Left colon (tissue), 2 donors: ENCODE measurements around the gene IPO11. TPM values are rescaled to one million over a fixed set of nuclear protein-coding genes. Genes with fewer than 3 reads are reported as not detected.
"Not testable (repeated sequence)": the region's sequence is repeated elsewhere in the genome, so short reads cannot be mapped to it uniquely, and the experiment has no call there.

ENCODE experiments used
- ATAC-seq: fragments of 200-7000 bp; cut with Tn5 transposase; one replicate; pipeline ENCODE4 v1.9.1; 2020; ENCODE audit warnings: mild to moderate bottlenecking, moderate library complexity
- DNase-seq, 2 donors: peaks; one replicate each; pipeline ENCODE4 v3.0.0-alpha.2; 2020
- intact Hi-C, 2 donors: fragments of 100-400 bp; cut with DNase I in 1 of 2; cut with micrococcal nuclease in 1 of 2; formaldehyde crosslinking; loops; one replicate each; pipeline versions ENCODE4 v1.11.2 to v1.14.0; 2022; cut with DNase I, micrococcal nuclease
- total RNA-seq, 2 donors: library from RNA; stranded (reverse); fragmentation: NEBNext Ultra II Directional; extraction: Animal tissue kit (Norgen Biotek cat#: 25700); gene quantifications; one replicate each; pipeline ENCODE4 v1.2.1, GENCODE V29; 2021
- donor health status: DM: no; HTN: no; CAD: no.
- donor health status: DM: yes; HTN: yes; CAD: no.

The IPO11 gene
- total RNA-seq, 2 donors from 2014 or later, result 18.0 to 18.8 TPM

DNA sequence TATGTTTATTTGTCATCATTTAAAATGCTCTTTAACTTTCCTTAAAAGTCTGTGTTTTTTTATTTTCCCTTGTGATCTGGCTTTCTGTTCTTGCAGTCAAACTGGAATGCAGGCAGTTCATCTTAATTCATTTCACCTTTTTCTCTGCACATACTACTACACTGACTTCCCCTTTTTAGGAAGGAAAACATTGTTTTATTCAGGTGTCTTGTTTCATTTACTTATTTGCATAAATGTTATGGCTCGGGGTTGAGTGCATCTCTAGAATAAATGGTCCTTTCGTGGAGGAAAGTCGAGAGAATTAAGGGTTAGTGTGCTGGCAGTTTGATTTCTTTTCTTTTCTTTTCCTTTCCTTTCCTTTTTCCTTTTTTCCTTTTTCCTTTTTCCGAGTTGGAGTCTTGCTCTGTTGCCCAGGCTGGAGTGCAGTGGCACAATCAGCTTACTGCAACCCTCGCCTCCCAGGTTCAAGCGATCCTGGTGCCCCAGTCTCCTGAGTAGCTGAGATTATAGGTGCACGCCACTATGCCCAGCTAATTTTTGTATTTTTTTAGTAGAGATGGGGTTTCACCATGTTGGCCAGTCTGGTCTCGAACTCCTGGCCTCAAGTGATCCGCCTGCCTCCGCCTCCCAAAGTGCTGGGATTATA lies 90.0 kb downstream of the IPO11 start:
- DNase-seq (no peak), ATAC-seq (no peak)
- intact Hi-C loops, result no loop called here

DNA sequence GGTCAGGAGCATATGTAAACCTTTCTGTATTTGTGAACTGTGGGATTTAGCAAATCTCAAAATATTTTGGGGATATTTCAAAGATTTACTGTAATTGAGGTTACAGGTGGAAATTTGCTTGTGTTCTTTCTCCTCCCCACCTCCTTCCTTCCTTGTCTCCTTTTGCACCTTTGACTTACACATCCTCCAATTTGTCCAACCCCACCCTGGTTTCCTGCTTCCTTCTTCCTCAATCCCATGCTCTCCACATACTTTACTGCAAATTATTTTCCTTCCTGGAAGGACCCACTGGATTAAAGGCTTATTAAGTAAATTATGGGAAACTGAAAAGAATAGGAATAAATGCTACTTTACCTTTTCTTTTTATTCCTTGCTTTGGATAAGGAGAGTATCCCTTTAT lies 91.6 kb downstream of the IPO11 start:
- no peak for DNase-seq
- peak; percentile 76 for ATAC-seq

DNA sequence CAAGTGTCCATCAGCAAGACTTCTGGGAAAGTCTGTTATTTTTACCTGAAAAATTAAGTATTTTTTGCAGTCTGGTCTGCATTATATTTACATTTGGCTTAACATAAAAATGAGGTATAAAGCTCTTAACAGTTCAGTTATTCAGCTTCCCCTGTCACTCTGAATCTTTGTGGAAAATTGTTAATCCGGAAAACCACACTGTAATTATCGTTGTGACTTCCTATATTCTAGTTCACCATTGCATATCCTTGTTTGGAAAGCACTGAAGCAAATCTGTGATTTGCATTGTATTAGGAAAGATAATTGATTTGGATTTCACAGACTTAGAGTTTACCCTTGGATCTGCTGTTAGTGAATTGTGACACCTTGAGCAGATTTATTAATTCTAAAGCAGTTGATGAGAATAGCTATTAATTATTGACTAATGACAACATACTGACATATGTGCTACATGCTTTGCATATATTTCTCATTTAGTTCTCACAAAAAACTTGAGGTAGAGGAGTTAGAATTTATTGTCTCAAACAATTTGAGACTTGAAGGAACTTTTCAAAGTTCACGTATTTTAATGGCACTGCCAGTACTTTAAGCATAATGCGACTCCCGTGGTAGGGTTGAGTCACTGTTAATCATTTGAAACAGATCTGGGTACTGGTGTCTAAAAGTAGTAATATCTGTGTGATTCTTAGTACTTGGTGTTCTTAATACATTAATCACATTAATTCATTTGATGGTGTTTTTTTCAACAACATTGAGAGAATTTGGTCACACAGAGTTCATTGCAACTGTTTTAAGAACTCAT lies 94.3 kb downstream of the IPO11 start:
- ATAC-seq (no peak), DNase-seq (no peak)
- intact Hi-C loops, result no loop called here

More for the DNA sequence above, 91.6 kb downstream of the IPO11 start:
- intact Hi-C loops, result no loop called here

DNA sequence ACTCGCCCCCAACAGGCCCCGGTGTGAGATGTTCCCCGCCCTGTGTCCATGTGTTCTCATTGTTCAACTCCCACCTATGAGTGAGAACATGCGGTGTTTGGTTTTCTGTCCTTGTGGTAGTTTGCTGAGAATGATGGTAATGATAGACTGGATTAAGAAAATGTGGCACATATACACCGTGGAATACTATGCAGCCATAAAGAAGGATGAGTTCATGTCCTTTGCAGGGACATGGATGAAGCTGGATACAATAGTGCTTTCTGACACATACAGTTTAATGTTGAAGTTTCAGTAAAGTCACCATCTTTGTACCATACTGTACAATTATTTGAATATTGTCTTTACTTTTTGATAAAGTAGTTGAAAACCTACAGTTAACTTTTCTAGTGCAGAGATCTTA lies 96.2 kb downstream of the IPO11 start:
- DNase-seq, ATAC-seq, intact Hi-C loops: not testable (repeated sequence)

- intact Hi-C loops, result no loop called here
- no peak for DNase-seq
Measured at GRCh38 chr5:62509806-62510205, 97.2 kb downstream of the IPO11 start.

DNA sequence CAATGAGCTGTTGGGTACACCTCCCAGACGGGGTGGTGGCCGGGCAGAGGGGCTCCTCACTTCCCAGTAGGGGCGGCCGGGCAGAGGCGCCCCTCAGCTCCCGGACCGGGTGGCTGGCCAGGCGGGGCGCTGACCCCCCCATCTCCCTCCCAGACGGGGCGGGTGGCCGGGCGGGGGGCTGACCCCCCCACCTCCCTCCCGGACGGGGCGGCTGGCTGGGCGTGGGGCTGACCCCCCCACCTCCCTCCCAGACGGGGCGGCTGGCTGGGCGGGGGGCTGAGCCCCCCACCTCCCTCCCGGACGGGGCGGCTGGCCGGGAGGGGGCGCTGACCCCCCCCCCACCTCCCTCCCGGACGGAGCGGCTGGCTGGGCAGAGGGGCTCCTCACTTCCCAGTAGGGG lies 100.5 kb downstream of the IPO11 start:
- intact Hi-C loops, DNase-seq, ATAC-seq: not testable (repeated sequence)

More at GRCh38 chr5:62509806-62510205, 97.2 kb downstream of the IPO11 start:
- no peak for ATAC-seq

- no peak for ATAC-seq
- DNase-seq, result no peak
- intact Hi-C loops, result no loop called here
Measured at GRCh38 chr5:62514510-62515119, 102.1 kb downstream of the IPO11 start.

DNA sequence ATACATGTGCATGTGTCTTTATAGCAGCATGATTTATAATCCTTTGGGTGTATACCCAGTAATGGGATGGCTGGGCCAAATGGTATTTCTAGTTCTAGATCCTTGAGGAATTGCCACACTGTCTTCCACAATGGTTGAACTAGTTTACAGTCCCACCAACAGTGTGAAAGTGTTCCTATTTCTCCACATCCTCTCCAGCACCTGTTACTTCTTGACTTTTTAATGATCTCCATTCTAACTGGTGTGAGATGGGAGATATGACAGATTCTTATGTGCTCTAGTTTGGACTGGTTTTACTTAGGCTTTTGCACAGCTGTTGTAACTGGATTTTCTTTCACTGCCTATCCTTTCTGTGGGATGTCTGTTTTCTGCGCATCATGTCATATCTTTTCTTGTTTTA lies 108.2 kb downstream of the IPO11 start:
- ATAC-seq, intact Hi-C loops, DNase-seq: not testable (repeated sequence)

GRCh38 chr5:62521319-62521718 lies 108.8 kb downstream of the IPO11 start:
- ATAC-seq (no peak), DNase-seq (no peak)
- intact Hi-C loops, result no loop called here

DNA sequence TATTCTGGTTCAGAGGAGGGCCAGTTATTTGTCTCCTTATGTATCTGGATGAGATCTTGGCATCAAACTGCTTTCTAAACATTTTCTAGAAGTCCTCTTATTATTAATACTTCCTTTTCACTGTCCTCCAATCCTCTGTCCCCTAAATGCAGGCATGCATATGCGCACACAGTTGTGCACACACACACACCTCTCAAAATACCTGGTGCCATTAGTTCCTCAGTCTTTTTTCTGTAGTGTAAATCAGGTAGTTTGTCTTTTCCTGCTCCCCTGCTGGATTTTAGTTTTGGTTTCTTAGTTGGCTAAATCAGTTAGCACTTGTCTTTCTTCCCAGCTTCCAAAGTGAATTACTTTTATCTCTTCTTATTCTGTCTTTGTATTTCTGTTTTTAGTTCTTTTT lies 110.2 kb downstream of the IPO11 start:
- intact Hi-C loops, result no loop called here
- ATAC-seq (no peak), DNase-seq (no peak)

GRCh38 chr5:62533597-62533996 lies 121.0 kb downstream of the IPO11 start:
- DNase-seq (no peak), ATAC-seq (no peak)
- intact Hi-C loops, result no loop called here

- DNase-seq (no peak), ATAC-seq (no peak)
- intact Hi-C loops, result no loop called here
Measured at GRCh38 chr5:62534461-62535236, 122.1 kb downstream of the IPO11 start.

DNA sequence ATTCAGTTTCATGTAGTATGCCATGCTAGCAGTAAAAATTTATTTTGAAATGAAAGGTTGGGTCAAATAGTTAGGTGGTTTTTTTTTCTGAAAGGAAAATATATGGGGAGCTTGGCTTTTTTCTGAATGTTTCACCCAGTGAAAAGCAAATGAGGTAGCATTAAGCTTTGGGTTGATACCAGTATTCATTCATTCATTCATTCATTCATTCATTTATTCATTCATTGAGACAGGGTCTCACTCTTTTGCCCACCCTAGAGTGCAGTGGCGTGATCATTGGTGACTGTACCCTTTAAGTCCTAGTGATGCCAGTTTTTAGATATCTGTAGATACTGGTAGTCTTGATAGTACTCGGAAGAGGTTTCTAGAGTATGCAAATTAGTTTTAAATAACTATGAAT lies 123.7 kb downstream of the IPO11 start:
- ATAC-seq (no peak), DNase-seq (no peak)
- intact Hi-C loops, result no loop called here

DNA sequence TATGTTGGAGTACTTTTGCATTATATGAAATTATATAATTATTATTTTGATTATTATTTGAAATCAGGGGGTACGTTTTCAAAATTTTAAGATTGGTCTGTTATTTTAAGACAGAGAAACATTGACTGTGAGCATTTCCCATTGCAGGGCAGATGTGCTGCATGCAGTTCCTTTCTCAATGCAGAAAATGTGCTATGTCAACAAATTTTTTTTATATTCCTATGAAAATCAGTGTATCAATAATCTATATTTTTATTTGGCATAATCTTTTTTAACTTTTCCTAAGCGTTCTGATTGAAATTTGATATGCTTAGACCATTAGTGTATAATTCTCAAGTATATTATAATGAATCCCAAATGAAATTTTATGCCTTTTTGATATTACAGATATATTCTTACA lies 124.2 kb downstream of the IPO11 start:
- DNase-seq, result no peak
- no peak for ATAC-seq
- intact Hi-C loops, result no loop called here

DNA sequence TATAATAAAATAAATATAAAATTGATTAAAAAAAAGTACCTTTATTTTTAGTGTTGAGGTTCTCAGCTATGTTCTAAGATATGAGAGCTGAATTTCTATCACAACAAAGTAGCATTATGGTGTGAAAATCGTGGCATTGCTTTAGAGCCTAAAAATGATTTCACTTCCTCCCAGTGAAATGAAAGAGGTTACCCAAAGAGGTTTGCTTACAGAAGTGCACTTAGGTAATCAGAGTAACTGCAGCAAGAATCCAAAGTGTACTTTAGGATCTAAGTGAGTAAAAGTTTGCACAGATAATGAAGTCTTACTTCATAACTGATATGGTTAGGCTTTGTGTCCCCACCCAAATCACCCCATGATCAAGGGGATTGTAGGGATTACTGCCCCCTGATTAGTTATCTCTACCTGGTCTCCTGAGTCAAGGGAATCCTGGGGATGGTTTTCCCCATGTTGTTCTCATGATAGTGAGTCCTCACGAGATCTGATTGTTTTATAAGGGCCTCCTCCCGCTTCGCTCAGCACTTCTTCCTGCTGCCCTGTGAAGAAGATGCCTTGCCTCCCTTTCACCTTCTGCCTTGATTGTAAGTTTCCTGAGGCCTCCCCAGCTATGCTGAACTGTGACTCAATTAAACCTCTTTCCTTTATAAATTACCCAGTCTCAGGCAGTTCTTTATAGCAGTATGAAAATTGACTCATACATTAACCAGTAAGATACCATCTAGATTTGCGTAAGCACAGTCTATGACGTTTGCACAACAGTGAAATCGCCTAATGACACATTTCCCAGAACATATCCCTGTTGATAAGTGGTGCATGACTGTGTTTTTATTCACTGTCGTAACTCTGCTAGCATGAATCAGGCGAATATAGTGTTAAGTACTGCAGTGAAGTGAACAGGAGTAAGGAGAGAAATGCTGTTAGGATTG lies 125.7 kb downstream of the IPO11 start:
- ATAC-seq, result peak; percentile 46
- no peak for DNase-seq
- intact Hi-C loops, result no loop called here

DNA sequence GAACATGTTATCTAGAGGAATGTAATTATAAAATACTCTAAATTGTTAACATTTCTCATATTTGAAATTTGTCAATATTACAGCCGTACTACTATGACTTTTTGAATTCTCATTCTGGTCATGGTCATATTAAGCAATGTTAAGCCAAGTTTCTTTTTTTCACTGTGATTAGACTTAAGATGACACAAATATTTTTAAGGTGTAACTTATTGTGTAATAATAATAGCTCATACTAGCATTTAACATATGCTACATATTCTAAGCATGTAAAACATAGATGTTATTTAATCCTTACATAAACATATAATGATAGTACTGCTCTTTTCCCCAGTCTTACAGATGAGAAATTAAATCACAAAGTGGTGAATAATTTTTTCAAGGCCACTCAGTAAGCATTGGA lies 130.2 kb downstream of the IPO11 start:
- DNase-seq (no peak), ATAC-seq (no peak)
- intact Hi-C loops, result no loop called here

DNA sequence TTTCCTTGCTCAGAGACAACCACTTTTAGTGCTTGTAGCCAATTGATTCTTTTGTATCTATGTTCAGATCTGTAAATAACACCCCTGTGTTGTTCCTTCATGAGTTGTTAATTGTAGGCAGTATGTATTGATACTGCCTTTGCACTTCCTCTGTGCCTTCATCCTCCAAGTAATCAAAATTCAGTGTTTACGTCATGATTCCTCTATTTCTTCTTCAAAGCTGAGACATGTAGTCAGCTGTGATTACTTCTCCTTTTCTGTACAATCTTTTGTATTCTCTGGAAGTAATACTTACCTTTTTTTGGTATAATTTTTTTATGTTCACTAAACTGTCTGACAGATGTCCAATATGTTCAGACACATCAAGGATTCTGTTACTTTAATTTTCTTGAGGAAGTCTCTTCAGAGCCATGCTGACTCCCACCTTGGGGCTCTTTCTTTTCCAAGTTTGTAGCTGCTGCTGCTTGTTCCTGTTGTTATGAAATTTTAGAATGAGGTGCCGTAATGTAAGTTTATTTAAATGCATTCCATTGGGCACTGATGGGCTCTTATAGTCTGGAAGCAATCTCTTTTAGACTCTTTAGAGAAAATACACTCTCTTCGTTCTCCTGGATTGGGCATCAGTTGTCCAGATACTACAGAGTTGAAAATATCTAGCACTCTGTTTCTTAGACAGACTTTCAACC lies 135.5 kb downstream of the IPO11 start:
- DNase-seq (no peak), ATAC-seq (no peak)
- intact Hi-C loops, result no loop called here

GRCh38 chr5:62550103-62550502 lies 137.5 kb downstream of the IPO11 start:
- DNase-seq (no peak), ATAC-seq (no peak)
- intact Hi-C loops, result no loop called here
